HG03039 (cell line): ENCODE measurements around the gene PRR18.

Experiments used
- ATAC-seq: cut with Tn5 transposase; IDR thresholded peaks from one replicate; pipeline ENCODE4 v1.9.1; 2021; ENCODE audit warnings: mild to moderate bottlenecking, moderate library complexity; ENCODE audit not compliant: unreplicated experiment

PRR18 gene

DNA sequence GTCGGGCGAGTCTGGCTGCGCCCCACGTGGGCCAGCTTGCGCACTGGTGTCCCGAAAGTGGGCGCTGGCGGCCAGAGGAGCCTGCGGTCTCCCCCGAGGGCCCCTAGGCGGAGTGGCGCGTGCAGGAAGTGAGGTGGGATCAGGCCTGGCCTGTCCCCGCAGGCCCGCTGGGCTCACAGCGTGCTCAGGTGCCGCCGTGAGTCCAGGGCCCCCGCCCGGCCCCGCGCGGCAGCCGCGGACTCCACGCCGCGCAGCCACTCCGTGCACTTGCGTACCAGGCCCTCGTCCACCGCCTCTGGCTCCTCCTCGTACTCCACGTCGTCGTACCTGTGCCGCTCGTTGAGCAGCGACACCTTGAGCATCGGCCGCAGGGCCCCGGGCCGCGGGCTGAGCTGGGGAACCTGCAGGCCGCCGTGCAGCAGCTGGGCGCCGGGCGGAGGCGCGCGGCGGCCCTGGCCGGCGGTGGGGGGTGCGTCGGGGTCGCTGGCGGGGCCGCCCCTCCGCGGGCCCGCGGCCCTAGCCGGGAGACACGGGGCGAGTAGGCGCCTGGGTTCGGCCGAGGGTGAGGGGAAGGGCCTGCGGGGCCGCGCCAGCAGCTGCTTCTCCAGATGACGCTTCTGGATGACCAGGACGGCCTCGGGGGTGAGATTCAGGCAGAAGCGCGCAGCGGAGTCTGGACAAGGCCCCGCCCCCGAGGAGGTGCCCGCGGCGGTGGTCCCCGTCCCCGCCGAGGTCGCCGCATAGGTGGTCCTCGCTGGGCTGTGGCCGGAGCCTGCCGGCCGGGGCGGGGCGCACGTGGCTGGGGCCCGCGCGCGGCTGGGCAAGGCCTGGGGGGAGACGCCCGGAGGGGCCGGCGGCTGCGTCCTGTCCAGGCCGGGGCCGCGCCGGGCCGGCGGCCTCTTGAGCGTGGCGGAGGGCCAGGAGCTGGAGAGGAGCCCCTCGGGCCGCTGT is 835 bp downstream of the PRR18 start:
- ATAC-seq, result no peak

DNA sequence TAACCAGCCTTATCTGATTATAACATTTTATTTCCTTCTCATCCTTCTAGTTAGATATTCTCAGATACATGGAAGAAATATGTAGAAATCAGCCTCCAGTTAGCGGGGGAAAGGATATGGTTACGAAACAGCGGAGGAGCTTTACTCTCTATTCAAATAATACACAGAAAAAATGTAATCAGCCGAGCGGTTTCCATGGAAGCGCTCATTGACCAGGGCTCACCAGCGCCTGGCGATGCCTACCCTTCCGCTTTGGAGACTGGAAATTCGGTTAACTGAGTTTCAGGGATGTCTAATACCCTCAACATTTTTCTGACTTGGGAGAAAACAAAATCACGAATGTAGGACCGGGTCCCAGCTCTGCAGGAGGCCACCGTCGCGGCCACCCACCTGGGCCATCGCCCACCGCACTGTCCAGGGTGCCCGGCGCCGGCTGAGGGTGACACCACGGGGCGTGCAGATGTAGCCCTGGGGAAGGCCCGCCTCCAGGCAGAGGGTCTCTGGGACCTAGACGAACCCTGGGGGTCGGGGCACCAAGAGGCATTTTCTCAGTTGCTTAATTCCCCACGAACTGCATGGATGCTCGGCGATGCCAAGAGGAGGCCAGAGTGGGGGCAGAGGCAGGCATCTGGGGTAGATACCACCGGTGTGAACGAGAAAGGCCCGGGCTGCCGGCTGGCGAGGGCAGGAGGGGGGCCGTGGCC is 1.7 kb downstream of the PRR18 start:
- ATAC-seq, result no peak

DNA sequence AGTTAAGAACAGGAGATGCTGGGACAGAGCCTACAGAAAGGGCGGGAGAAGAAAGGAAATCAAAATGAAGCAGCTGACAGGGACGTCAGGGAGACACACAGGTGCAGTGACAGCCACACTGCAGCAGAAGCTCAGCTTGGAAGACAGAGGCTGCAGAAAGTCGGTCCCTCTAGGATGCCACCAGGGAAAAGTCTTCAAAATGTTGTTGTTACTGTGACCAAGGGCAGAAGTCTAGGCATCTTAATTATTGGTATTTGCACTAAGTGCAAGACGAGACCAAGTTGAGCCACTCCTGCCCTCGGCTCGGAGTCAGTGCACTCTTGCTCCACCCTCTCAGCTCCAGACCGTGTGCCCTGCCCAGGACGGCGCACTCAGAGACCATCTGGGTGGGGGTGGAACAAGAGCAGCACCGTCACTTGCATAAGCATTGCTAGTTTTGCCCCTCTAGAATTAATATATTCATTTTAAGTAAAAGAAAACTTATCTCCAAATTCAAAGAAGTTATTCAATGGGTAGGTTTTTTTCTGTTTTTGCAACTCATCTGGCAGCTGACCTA is 2.6 kb downstream of the PRR18 start:
- no peak for ATAC-seq

DNA sequence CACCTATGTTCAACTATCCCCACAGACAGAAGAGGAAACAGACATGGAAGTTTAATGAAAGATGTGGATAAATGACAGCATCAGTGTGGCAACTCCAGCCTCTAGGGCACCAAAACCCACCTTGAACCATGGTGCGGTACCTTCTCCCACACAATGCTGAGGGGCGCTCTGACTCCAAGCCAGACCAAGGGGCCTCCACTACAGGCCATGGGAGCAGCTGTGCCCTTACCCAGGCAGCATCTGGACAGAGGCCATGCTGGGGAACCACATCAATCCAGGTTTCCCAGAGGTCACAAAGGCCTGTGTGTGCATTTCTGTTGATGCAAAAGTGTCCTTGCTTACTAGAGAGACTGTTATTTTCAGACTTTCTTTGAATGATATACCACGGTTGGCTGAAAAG is 4.1 kb downstream of the PRR18 start:
- ATAC-seq, result no peak

DNA sequence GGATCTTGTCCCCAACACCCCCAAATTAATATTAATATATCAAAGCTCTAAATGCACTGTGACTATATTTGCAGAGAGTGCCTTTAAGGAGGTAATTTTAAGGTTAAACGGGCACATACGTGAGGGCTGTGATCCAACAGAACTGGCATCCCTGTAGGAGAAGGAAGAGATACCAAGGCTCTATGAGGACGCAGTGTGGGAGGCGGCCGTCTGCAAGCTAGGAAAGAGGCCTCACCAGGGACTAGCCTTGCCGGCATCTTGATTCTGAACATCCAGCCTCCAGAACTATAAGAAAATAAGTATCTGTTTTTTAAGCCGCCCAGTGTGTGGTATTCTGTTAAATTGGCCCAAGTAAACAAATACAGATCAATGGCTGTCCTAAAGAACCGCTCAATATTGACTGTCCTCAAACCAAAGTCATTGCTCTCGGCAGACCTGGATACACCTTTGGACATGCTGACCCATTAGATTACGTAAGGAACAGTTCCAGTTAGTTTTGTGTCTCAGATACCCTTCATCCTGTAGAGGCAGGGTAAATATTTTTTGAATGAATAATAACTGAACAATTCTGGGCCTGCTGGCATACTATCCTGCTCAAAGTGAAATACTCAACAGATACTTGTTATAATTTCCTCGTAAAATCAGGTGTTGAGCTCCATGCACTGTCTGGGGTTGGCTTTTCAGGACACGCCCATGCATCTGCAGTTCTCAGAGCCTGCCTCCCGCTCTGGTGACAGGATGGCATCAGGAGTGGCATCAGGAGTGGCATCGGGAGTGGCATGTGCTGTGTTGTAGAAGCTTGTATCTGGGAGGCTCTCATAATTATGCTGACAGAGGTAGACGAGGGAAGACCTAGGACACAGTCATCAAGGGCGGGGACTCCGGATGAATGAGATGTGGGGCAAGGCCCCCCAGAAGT is 6.3 kb downstream of the PRR18 start:
- no peak for ATAC-seq

DNA sequence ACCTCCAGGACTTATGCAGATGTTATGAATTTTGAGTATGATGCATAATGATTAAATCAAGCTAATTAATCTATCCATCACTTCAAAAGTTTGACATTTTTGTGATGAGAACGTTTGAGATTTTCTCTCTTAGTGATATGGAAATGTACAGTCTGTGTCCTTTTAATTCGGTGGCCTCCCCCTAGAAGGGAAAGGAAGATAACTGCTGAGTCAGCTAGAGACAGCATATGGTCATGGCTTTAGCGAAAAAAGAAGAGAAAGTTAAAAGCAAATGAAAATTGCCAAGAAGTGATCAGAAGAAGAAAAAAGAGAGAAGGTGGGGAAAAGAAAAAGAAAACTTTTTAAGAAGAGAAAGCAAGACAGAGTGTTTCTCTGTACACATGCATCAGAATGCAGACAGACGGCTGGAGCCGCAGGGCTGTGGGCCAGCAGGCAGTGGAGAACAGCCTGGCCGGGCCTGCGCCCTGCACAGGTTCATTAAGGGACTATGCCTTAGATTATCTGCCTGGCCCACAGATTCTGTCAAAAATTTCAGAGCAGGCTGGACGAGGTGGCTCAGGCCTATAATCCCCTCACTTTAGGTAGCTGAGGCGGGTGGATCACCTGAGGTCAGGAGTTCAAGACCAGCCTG is 7.7 kb downstream of the PRR18 start:
- ATAC-seq, result no peak

DNA sequence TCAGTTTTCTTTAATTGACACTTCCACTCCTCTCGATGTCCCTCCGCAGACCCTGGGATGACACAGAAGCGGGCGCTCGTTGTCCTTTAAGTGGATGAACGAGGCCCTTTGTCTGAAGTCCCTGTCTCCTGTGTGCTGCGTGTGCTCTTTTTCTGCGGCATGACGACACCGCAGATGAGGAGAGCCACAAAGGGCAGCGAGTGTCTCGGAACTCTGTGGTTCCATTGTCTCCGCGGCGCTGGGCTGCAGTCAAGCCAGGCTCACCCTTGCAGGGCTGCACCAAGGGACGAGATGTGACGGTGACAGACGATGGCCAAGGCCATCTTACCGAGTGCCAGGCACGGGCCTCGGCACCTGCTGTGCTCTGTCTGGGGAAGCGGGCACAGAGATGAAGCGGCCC is 10.6 kb downstream of the PRR18 start:
- no peak for ATAC-seq

DNA sequence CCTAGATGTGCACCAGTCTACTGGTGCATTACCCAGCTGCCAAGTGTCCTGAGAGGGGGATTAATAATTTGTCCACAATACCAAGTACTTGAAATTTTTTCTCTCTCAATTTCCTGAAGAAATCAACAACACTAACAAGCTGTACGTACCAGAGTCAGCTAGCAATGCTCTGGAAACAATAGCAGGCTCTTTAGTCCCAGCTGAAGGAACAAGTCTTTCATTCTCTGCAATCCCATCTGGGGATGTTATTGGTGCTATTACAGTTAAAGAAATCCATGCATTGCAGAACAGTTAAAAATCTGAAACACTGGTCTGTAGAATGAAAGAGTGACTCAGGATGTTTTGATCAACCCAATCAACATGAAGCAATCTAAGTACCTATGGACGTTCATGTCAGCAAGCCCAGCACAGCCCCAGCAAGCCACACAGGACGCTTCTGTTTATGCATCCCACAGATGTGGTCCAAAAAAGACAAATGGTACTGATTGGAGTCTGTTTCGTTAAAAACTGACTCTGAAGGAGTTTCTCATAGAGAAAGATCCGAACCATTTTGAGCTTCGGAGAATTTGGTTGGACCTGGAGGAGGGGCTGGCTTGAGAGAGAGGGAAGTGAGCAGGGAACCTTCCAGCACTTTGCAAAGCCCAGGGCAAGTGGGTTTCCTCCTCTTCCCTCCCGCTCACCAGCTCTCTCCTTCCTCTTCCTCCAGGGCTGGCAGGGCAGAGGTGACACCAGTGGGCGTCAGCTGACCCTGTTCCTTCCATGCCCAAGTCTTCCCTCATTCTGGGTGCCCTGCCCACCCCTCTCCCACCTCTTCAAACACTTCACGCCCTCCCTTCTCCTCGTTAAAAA is 11.9 kb downstream of the PRR18 start:
- no peak for ATAC-seq

DNA sequence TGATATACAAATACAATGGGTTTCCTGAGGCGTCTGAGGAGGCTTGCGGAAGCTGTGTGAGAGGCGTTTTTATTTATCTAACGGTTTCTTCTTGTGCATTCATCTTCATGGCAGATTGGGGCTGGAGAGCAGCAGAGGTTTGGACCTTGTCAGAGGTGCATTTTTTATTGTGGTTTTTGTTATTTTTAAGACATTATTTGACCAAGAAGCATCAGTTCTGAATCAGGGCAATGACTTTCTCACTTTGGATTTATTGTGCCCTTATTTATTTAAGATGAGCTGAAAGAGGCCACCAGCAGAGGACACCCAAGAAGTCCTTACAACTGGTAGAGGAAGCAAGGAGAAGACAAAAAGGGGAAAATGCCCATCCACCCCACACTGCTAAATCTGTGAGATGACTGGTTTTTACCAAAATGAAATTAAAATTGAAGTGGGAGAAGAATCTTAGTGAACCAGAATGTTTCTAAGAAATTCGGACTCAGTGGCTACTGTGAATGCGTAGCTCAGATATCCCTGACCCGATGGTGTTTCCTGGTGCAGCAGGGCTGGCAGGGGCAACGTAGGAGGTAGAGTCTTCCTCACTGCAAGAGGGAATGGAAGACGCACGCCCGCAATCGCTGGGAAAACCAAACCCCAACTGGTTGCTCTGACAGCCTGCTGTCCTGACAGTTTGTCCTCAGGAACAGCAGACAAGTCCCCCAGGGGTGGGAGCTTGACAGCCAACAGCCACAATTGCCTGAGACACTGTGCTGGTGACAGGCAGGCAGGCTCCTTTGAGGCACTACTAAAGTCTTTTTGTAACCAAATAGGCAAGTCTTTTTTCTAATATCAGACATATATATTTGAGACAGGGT is 14.2 kb downstream of the PRR18 start:
- no peak for ATAC-seq

DNA sequence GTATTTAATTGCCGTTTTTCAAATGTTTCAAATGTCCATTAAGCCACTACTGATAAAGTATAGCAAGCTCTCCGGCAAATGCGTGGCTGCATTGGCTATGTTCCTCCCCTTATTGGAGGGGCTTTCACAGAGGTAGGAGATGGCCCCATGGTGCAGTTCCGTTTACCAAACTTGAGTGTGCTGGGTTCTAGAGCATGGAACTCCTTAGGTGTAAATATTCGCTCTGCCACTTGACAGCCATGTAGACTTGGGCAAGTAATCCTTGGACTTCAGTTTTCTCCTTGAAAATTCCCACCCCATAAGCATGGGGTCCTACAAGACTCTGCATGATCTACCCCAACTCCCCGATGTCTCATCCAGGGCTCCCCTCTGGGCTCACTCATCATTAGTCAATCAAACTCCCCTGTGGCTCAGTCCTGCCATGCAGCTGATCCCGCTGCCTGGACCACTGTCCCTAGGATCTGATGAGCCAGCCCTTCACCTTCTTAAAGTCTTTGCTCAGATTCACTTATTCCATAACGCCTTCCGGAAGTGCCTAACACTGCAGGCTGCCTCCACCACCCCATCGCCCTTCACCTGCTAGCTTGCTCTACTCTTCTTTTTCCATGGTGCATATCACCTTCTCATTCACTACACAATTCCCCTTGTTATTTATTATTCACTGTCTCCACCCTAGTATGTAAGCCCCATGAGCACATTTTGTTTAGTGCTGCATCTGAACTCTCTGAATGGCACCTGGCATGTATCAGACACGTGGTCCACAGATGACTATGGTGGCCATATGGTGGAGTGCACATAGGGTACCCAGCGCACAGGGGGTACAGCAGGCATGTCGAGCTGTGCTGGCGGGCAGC is 18.8 kb downstream of the PRR18 start:
- no peak for ATAC-seq

DNA sequence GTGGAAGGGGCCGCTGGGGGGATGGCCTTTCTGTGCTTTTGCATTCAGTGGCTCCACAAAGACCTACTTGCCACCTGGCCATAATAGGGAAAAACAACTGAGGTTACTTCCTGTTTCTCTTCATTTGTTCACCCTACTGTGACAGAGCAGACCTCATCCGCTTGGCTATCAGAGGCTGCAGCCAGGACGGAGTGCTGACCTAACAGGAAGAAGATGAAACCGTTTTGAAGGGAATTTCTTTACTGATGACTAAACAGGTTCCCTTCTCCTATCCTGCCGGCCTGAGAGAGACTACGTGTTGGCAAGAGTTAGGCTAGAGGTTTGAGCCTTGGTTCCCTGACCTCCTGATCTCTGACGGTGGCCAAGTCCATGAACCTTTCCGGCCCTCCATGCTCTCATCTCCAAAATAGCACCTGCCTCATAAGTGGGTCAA is 21.3 kb downstream of the PRR18 start:
- ATAC-seq, result peak; percentile 85

DNA sequence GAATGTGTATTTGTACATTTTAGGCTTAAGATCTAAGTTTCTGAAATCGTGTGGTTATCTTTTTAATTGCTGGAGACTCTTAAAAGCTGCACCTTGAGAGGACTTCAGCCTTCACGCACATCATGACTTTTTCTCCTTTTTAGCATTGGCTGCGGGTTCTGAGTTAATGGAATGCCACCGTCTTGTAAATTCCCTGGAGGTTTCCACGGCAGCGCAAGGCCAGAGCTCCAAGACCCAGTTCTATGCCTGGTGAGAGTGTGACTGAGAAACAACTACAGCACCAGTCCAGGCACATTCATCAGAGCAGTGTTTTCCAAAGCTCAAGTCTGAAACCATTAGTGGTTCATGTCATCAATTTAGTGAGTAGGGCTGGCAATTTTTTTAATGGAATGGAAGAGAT is 23.0 kb downstream of the PRR18 start:
- ATAC-seq, result no peak

DNA sequence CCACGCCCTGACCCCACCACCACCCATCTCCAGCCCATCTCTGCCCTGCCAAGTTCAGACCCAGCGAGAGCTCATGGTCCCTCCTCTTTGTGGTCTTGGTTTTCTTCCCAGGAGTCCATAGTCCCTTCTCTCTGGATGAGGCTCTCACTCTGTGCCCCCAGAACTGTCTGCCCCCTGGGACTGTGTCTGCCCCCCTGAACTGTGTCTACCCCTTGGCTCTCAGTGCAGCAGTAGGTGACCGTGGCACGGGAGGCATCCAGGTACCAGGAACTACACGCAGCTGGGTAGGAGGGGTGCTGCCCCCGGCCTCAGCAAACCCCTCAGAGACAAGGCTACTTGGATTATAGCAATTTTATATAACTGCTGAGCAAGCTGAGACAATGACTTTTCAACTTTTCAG is 23.6 kb downstream of the PRR18 start:
- ATAC-seq, result no peak

DNA sequence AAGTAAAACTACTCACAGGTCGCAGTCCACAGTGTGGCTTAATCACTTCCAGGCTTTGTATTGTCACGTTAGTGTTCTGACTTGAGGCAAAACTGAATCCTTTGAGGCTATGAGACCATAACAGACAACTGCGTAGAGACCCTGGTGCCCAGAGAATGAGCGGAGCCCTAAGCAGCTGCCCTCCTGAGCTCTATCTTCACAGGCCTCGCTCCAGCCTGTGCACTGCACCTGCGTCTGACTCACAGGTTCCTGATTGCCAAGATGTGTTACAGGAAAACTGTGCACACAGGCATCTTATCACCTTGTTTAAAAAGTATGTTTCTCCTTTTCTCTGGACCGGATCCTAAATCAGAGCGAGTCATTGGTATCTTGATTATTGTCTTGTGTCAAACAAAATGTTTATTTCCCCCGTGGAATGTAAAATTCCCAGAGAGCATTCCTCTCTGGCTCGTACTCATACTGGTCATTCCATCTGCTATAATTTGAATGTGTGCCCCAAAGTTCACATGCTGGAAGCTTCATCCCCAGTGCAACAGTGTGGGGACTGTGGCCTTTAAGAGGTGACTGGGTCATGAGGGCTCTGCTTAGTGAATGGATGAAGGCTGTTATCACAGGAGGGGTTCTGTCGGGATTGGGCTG is 25.7 kb downstream of the PRR18 start:
- no peak for ATAC-seq

DNA sequence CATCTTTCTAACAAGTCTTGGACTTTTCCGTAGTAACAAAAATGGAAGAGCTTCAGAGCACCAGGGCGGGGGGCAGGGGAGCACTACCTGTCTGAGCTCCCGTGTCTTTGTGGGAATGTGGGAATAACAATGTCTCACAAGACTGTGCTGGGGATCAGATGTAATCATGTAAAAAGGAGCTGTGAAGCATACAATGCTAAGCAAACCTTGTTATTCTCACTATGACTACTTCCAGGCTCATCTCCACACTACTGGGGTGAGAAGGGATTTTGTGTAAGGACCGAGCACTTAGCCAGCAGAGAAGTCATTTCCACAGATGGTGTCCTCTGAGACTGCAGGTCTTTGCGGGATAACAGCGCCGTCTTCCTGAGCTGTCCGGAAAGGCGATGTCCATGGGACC is 27.1 kb downstream of the PRR18 start:
- ATAC-seq, result peak; percentile 56

DNA sequence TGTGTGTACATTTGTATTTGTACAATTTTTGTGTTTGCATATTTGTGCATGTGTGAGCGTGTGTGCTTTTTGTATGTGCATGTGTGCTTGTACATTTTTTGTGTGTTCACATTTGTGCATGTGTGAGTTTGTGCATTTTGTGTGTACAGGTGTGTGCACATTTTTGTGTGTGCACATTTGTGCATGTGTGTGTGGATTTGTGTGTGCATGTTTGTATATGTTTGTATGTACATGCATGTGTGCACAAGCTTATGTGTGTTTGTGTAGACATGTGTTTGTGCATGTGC is 28.9 kb downstream of the PRR18 start:
- ATAC-seq, result no peak
